Activated B cell treated with CpG ODN at 0.5 μM for 24 hours (primary cell): ENCODE data around the gene SLC7A5. TPM values are rescaled to one million over a fixed set of nuclear protein-coding genes. Genes with fewer than 3 reads are reported as not detected.
"Not testable (repeated sequence)": the region's sequence is repeated elsewhere in the genome, so short reads cannot be mapped to it uniquely, and the experiment has no call there.

Experiments
- ATAC-seq: fragments of 200-7000 bp; cut with Tn5 transposase; one replicate; pipeline ENCODE4 v1.10.0; 2021; ENCODE audit warnings: low read depth, mild to moderate bottlenecking, moderate library complexity
- CTCF ChIA-PET: fragments of 350-600 bp; sonication (Branson Sonifier 250); formaldehyde crosslinking; loops from one replicate; lab custom pipeline; 2021; ENCODE audit warnings: antibody characterized with exemption; lab: Charles Lee
- POLR2A ChIA-PET: fragments of 350-600 bp; sonication (Branson Sonifier 250); formaldehyde crosslinking; loops from one replicate; lab custom pipeline; 2021; ENCODE audit warnings: antibody characterized with exemption; lab: Charles Lee
- DNase-seq: peaks from one replicate; pipeline ENCODE4 v3.0.0; 2022
- H3K27ac Mint-ChIP-seq: one replicate; pipeline ENCODE4 v1.8.0; 2020; ENCODE audit warnings: mixed read lengths
- H3K27me3 Mint-ChIP-seq: one replicate; pipeline ENCODE4 v1.8.0; 2021; ENCODE audit warnings: mixed read lengths
- H3K36me3 Mint-ChIP-seq: one replicate; pipeline ENCODE4 v1.8.0; 2021; ENCODE audit warnings: low read depth, mixed read lengths
- H3K4me1 Mint-ChIP-seq: one replicate; pipeline ENCODE4 v1.8.0; 2021; ENCODE audit warnings: mixed read lengths
- H3K4me3 Mint-ChIP-seq: one replicate; pipeline ENCODE4 v1.8.0; 2020; ENCODE audit warnings: mild to moderate bottlenecking, mixed read lengths
- H3K9me3 Mint-ChIP-seq: one replicate; pipeline ENCODE4 v1.8.0; 2020; ENCODE audit warnings: mixed read lengths
- CTCF ChIP-seq: fragments of 200-600 bp; IDR thresholded peaks from one replicate; pipeline ENCODE4 v1.8.0; 2022; ENCODE audit warnings: antibody characterized with exemption, mild to moderate bottlenecking
- intact Hi-C: fragments of 100-400 bp; cut with micrococcal nuclease; formaldehyde crosslinking; loops from one replicate; pipeline ENCODE4 v1.15.1; 2024
- total RNA-seq: library from RNA; stranded (reverse); gene quantifications from 2 replicates; pipeline ENCODE4 v1.2.3, GENCODE V29; 2022

Gene SLC7A5
- total RNA-seq, 1 donor from 2014 or later: 111 TPM

GRCh38 chr16:87818533-87819161 is 50.7 kb downstream of the SLC7A5 start:
- intact Hi-C loops: no loop called here
- Mint-ChIP-seq H3K9me3 (peaks cover 4% of the 10 kb centered on the region), H3K4me3 (no peak overlapping the region), H3K27me3 (no peaks in the 10 kb centered on the region), H3K4me1 (peaks cover 5% of the 10 kb centered on the region), H3K27ac (no peak overlapping the region), H3K36me3 (no peaks in the 10 kb centered on the region)
- ATAC-seq: no peak
- POLR2A ChIA-PET: interaction anchor here (1.0 kb wide), 1 partner anchor 9 kb away, joined by 3 read pairs; no protein-coding TSS in a partner anchor
- CTCF ChIA-PET: no interaction called here
- DNase-seq: no peak
- no peak for TF ChIP-seq CTCF

- Mint-ChIP-seq H3K9me3 (peaks cover 4% of the 10 kb centered on the region), H3K36me3 (no peaks in the 10 kb centered on the region), H3K4me3 (no peak overlapping the region), H3K27me3 (no peaks in the 10 kb centered on the region), H3K27ac (no peak overlapping the region), H3K4me1 (peaks cover 5% of the 10 kb centered on the region)
- intact Hi-C loops: no loop called here
- ATAC-seq (no peak), DNase-seq (no peak)
- ChIA-PET CTCF (no interaction called here), POLR2A (no interaction called here)
- no peak for TF ChIP-seq CTCF
Measured at GRCh38 chr16:87817910-87818309, 51.4 kb downstream of the SLC7A5 start.

GRCh38 chr16:87817370-87817769 is 51.9 kb downstream of the SLC7A5 start:
- CTCF ChIA-PET, intact Hi-C loops, POLR2A ChIA-PET, H3K27ac Mint-ChIP-seq, H3K4me3 Mint-ChIP-seq, DNase-seq, ATAC-seq, H3K36me3 Mint-ChIP-seq, H3K4me1 Mint-ChIP-seq, H3K27me3 Mint-ChIP-seq, H3K9me3 Mint-ChIP-seq: not testable (repeated sequence)

GRCh38 chr16:87816507-87817100 is 52.7 kb downstream of the SLC7A5 start:
- Mint-ChIP-seq H3K27me3 (no peaks in the 10 kb centered on the region), H3K9me3 (peaks cover 4% of the 10 kb centered on the region), H3K27ac (no peak overlapping the region), H3K4me1 (peaks cover 15% of the 10 kb centered on the region), H3K4me3 (no peak overlapping the region), H3K36me3 (no peaks in the 10 kb centered on the region)
- DNase-seq: no peak
- intact Hi-C loops: no loop called here
- TF ChIP-seq CTCF: no peak
- POLR2A ChIA-PET: interaction anchor here (0.5 to 1.5 kb wide), 2 partner anchors 15 to 37 kb away, joined by 3 to 4 read pairs; no protein-coding TSS in a partner anchor
- no peak for ATAC-seq
- CTCF ChIA-PET: interaction anchor here (1.1 to 1.8 kb wide), 2 partner anchors 9 to 33 kb away, joined by 4 to 6 read pairs; no protein-coding TSS in a partner anchor

- Mint-ChIP-seq H3K9me3 (peaks cover 4% of the 10 kb centered on the region), H3K27me3 (no peaks in the 10 kb centered on the region), H3K4me3 (no peak overlapping the region), H3K27ac (no peak overlapping the region), H3K4me1 (peaks cover 22% of the 10 kb centered on the region), H3K36me3 (no peaks in the 10 kb centered on the region)
- TF ChIP-seq CTCF: no peak
- DNase-seq: no peak
- CTCF ChIA-PET: interaction anchor here (1.8 kb wide), 1 partner anchor 34 kb away, joined by 6 read pairs; no protein-coding TSS in a partner anchor
- POLR2A ChIA-PET: interaction anchor here (1.5 kb wide), 1 partner anchor 16 kb away, joined by 4 read pairs; no protein-coding TSS in a partner anchor
- intact Hi-C loops: no loop called here
- no peak for ATAC-seq
Measured at GRCh38 chr16:87815567-87815966, 53.7 kb downstream of the SLC7A5 start.
